ENCODE measurements around the gene TPRA1. TPM values are rescaled to one million over a fixed set of nuclear protein-coding genes. Genes with fewer than 3 reads are reported as not detected.
A peak's percentile ranks its signal among the peaks of the same experiment; 100 is the strongest.

The TPRA1 gene
- total and polyA plus RNA-seq, 7 experiments from 2014 or later = 13.6 to 33.8 (median 24.5) TPM

DNA sequence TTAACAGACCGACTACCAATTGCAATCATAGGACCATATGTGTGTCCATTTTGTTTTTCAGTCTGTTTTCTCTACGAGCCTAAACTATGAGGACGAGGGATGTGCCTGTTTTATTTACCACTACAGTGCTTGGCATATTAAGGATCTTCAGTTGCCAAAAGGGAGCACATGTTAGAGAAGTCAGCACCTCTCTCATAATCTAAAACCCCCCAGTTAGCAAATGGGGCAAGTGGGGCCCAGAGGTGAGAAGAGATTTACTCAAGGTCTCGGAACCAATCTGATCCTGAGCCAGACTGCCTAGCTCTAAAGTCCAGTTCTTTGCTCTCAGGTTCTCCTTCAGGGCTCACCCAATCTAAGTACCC lies 37.9 kb upstream of the TPRA1 start:
- no peak overlapping the region for H3K4me3 ChIP-seq (ENCODE audit: low read length)
- Mint-ChIP-seq H3K36me3 (peaks cover 0 to 11% (median 0%) of the 10 kb centered on the region in 5 donors), H3K27me3 (peaks cover 7 to 60% (median 29%) of the 10 kb centered on the region in 5 donors), H3K27ac (peak overlapping the region in 6 of 9 donors; percentile 9 to 79 (median 73)), H3K9me3 (no peaks in the 10 kb centered on the region), H3K4me1 (peaks cover 11 to 37% (median 27%) of the 10 kb centered on the region in 7 donors), H3K4me3 (peak overlapping the region; percentile 76 to 99 (median 87))
- H3K9me3 ChIP-seq (ENCODE audit: control insufficient read depth in 2 of 3, low read length in 3 of 3) = no peaks in the 10 kb centered on the region
- ATAC-seq = no peak
- no peaks in the 10 kb centered on the region for H3K36me3 ChIP-seq (ENCODE audit: control insufficient read depth in 2 of 3, insufficient read depth in 3 of 3, low read length in 3 of 3)
- POLR2A ChIA-PET = interaction anchor here (2.3 kb wide), 1 partner anchor 30 kb away, joined by 16 read pairs; the partner anchor contains the start of gene MCM2
- H3K27me3 ChIP-seq (ENCODE audit: control insufficient read depth in 2 of 2, insufficient read depth in 2 of 2, low read length in 2 of 2) = peaks cover 0 to 3% of the 10 kb centered on the region in 2 donors
- no peak overlapping the region for H3K27ac ChIP-seq (ENCODE audit: low read depth, low read length)
- H3K4me1 ChIP-seq (ENCODE audit: control insufficient read depth in 2 of 2, insufficient read depth in 2 of 2, low read length in 2 of 2) = peaks cover 10 to 15% of the 10 kb centered on the region in 2 donors
- intact Hi-C loops (cut with micrococcal nuclease) = loop anchor here in 1 of 2 donors (2.0 kb wide), 2 partner anchors 30 to 44 kb away; partner anchors contain the start of genes ABTB1 and MCM2
- DNase-seq = peak in 1 of 9 donors; percentile 4
- CTCF ChIA-PET = no interaction called here

DNA sequence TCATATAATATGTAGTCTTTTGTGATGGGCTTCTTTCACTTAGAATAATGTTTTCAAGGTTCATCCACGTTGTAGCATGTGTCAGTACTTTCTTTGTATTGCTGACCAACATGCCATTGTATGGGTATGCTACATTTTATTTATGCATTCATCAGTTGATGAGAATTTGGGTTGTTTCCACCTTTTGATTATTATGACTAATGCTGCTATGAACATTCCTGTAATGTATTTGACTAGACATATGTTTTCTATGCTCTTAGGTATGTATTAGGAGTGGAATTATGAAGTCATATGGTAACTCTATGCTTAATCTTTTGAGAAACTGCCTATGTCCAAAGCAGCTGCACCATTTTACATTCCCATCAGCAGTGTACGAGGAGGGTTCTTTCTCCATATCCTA lies 35.3 kb upstream of the TPRA1 start:
- DNase-seq = no peak
- no peak for ATAC-seq
- intact Hi-C loops (cut with micrococcal nuclease) = no loop called here
- H3K36me3 Mint-ChIP-seq = peaks cover 0 to 27% (median 1%) of the 10 kb centered on the region in 5 donors
- no peak overlapping the region for H3K4me3 Mint-ChIP-seq
- H3K9me3 Mint-ChIP-seq = no peaks in the 10 kb centered on the region
- ChIA-PET CTCF (interaction anchor here (0.7 kb wide), 1 partner anchor 26 kb away, joined by 3 read pairs; no protein-coding TSS in a partner anchor), POLR2A (no interaction called here)
- peaks cover 0 to 43% (median 15%) of the 10 kb centered on the region in 5 donors for H3K27me3 Mint-ChIP-seq
- H3K9me3 ChIP-seq (ENCODE audit: control insufficient read depth in 2 of 3, low read length in 3 of 3) = no peaks in the 10 kb centered on the region
- peaks cover 0 to 11% (median 0%) of the 10 kb centered on the region in 3 experiments for H3K36me3 ChIP-seq (ENCODE audit: control insufficient read depth in 2 of 3, insufficient read depth in 3 of 3, low read length in 3 of 3)
- peak overlapping the region in 1 of 9 donors; percentile 43 for H3K27ac Mint-ChIP-seq
- H3K4me1 ChIP-seq (ENCODE audit: control insufficient read depth in 2 of 2, insufficient read depth in 2 of 2, low read length in 2 of 2) = peaks cover 5 to 15% of the 10 kb centered on the region in 2 donors
- no peak overlapping the region for H3K27ac ChIP-seq (ENCODE audit: low read depth, low read length)
- H3K4me3 ChIP-seq (ENCODE audit: low read length) = no peak overlapping the region
- no peaks in the 10 kb centered on the region for H3K27me3 ChIP-seq (ENCODE audit: control insufficient read depth in 2 of 2, insufficient read depth in 2 of 2, low read length in 2 of 2)
- peaks cover 11 to 33% (median 19%) of the 10 kb centered on the region in 7 donors for H3K4me1 Mint-ChIP-seq

DNA sequence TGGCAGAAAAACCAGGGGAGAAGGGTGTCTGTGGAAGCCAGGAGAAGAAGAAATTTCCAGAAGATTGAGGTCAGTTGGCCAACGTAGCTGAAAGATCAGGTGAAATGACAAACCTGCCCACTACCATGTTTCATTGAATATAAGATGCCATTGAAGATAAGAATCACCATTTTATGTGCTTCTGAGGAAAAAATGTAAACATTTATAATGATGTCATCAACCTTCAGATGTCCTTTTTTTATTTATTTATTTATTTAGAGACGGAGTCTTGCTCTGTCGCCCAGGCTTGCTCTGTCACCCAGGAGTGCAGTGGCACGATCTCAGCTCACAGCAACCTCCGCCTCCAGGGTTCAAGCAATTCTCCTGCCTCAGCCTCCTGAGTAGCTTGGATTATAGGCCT lies 33.5 kb upstream of the TPRA1 start:
- H3K27me3 Mint-ChIP-seq = peaks cover 0 to 29% (median 7%) of the 10 kb centered on the region in 5 donors
- H3K27ac Mint-ChIP-seq = no peak overlapping the region
- DNase-seq = no peak
- H3K27ac ChIP-seq (ENCODE audit: low read depth, low read length) = no peak overlapping the region
- no peaks in the 10 kb centered on the region for H3K9me3 Mint-ChIP-seq
- peaks cover 0 to 18% (median 0%) of the 10 kb centered on the region in 3 experiments for H3K36me3 ChIP-seq (ENCODE audit: control insufficient read depth in 2 of 3, insufficient read depth in 3 of 3, low read length in 3 of 3)
- ATAC-seq = no peak
- peaks cover 0 to 6% of the 10 kb centered on the region in 2 donors for H3K4me1 ChIP-seq (ENCODE audit: control insufficient read depth in 2 of 2, insufficient read depth in 2 of 2, low read length in 2 of 2)
- ChIA-PET POLR2A (no interaction called here), CTCF (no interaction called here)
- H3K27me3 ChIP-seq (ENCODE audit: control insufficient read depth in 2 of 2, insufficient read depth in 2 of 2, low read length in 2 of 2) = no peaks in the 10 kb centered on the region
- no peaks in the 10 kb centered on the region for H3K9me3 ChIP-seq (ENCODE audit: control insufficient read depth in 2 of 3, low read length in 3 of 3)
- peaks cover 0 to 23% (median 5%) of the 10 kb centered on the region in 5 donors for H3K36me3 Mint-ChIP-seq
- peaks cover 2 to 19% (median 5%) of the 10 kb centered on the region in 7 donors for H3K4me1 Mint-ChIP-seq
- no peak overlapping the region for H3K4me3 ChIP-seq (ENCODE audit: low read length)
- H3K4me3 Mint-ChIP-seq = no peak overlapping the region
- intact Hi-C loops (cut with micrococcal nuclease) = no loop called here

DNA sequence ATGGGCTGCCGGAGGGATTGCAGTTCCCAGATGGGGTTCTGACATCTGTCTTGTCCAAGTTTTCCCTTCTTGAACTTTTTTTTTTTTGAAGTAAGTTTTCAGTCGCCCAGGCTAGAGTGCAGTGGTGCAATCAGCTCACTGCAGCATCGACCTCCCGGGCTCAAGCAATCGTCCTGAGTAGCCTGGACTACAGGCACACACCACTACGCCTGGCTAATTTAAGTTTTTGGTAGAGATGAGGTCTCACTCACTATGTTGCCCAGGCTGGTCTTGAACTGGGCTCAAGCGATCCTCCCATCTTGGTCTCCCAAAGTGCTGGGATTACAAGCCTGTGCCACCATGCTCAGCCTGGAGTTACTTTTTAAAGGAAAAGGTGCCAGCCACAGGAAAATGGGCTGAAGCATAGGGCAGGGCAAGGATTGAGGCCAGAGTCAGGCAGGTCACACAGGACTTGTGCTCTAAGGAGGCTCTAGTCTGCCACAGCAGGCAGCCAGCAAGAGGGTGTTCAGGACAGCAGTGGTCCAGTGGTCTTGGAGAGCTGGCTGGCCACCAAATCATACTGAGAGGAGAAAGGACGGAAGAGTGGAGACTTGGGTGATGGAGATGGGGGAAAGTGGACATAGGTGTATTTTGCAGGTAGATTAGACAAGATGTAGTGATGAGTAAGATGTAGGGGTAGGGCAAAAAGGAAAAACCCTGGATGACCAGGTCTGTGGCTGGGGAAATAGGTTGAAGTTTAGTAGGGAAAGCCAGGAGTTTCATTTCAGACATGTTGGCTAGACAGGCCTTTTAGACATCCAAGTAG lies 32.4 kb upstream of the TPRA1 start:
- peaks cover 0 to 29% (median 0%) of the 10 kb centered on the region in 3 experiments for H3K36me3 ChIP-seq (ENCODE audit: control insufficient read depth in 2 of 3, insufficient read depth in 3 of 3, low read length in 3 of 3)
- Mint-ChIP-seq H3K4me1 (peaks cover 0 to 14% (median 4%) of the 10 kb centered on the region in 7 donors), H3K9me3 (no peaks in the 10 kb centered on the region), H3K36me3 (peaks cover 0 to 31% (median 13%) of the 10 kb centered on the region in 5 donors), H3K4me3 (no peak overlapping the region), H3K27ac (peak overlapping the region in 1 of 9 donors; percentile 45), H3K27me3 (peaks cover 0 to 21% (median under 1%) of the 10 kb centered on the region in 5 donors)
- H3K27me3 ChIP-seq (ENCODE audit: control insufficient read depth in 2 of 2, insufficient read depth in 2 of 2, low read length in 2 of 2) = no peaks in the 10 kb centered on the region
- intact Hi-C loops (cut with micrococcal nuclease) = no loop called here
- no peak overlapping the region for H3K27ac ChIP-seq (ENCODE audit: low read depth, low read length)
- H3K4me3 ChIP-seq (ENCODE audit: low read length) = no peak overlapping the region
- H3K4me1 ChIP-seq (ENCODE audit: control insufficient read depth in 2 of 2, insufficient read depth in 2 of 2, low read length in 2 of 2) = peaks cover 0 to 6% of the 10 kb centered on the region in 2 donors
- CTCF ChIA-PET = no interaction called here
- H3K9me3 ChIP-seq (ENCODE audit: control insufficient read depth in 2 of 3, low read length in 3 of 3) = no peaks in the 10 kb centered on the region
- POLR2A ChIA-PET = no interaction called here
- no peak for DNase-seq
- ATAC-seq = no peak

GRCh38 chr3:127622031-127622430 lies 31.5 kb upstream of the TPRA1 start:
- H3K4me3 Mint-ChIP-seq = no peak overlapping the region
- no peak for ATAC-seq
- no peaks in the 10 kb centered on the region for H3K9me3 Mint-ChIP-seq
- Histone ChIP-seq H3K36me3 (ENCODE audit: control insufficient read depth in 2 of 3, insufficient read depth in 3 of 3, low read length in 3 of 3) (peaks cover 0 to 38% (median 0%) of the 10 kb centered on the region in 3 experiments), H3K9me3 (ENCODE audit: control insufficient read depth in 2 of 3, low read length in 3 of 3) (no peaks in the 10 kb centered on the region), H3K4me1 (ENCODE audit: control insufficient read depth in 2 of 2, insufficient read depth in 2 of 2, low read length in 2 of 2) (peaks cover 0 to 2% of the 10 kb centered on the region in 2 donors), H3K27ac (ENCODE audit: low read depth, low read length) (no peak overlapping the region), H3K27me3 (ENCODE audit: control insufficient read depth in 2 of 2, insufficient read depth in 2 of 2, low read length in 2 of 2) (no peaks in the 10 kb centered on the region), H3K4me3 (ENCODE audit: low read length) (no peak overlapping the region)
- H3K36me3 Mint-ChIP-seq = peaks cover 0 to 39% (median 18%) of the 10 kb centered on the region in 5 donors
- POLR2A ChIA-PET = no interaction called here
- H3K4me1 Mint-ChIP-seq = peaks cover 0 to 9% (median under 1%) of the 10 kb centered on the region in 7 donors
- intact Hi-C loops (cut with micrococcal nuclease) = no loop called here
- DNase-seq = no peak
- no peak overlapping the region for H3K27ac Mint-ChIP-seq
- H3K27me3 Mint-ChIP-seq = peaks cover 0 to 12% (median 0%) of the 10 kb centered on the region in 5 donors
- CTCF ChIA-PET = no interaction called here

GRCh38 chr3:127620637-127621375 lies 30.3 kb upstream of the TPRA1 start:
- peak overlapping the region in 1 of 9 donors; percentile 19 for H3K27ac Mint-ChIP-seq
- H3K36me3 Mint-ChIP-seq = peaks cover 3 to 46% (median 28%) of the 10 kb centered on the region in 5 donors
- DNase-seq (no peak), ATAC-seq (no peak)
- H3K4me1 Mint-ChIP-seq = peaks cover 0 to 7% (median 0%) of the 10 kb centered on the region in 7 donors
- Histone ChIP-seq H3K27me3 (ENCODE audit: control insufficient read depth in 2 of 2, insufficient read depth in 2 of 2, low read length in 2 of 2) (no peaks in the 10 kb centered on the region), H3K27ac (ENCODE audit: low read depth, low read length) (no peak overlapping the region), H3K36me3 (ENCODE audit: control insufficient read depth in 2 of 3, insufficient read depth in 3 of 3, low read length in 3 of 3) (peaks cover 0 to 48% (median 0%) of the 10 kb centered on the region in 3 experiments), H3K4me3 (ENCODE audit: low read length) (no peak overlapping the region), H3K9me3 (ENCODE audit: control insufficient read depth in 2 of 3, low read length in 3 of 3) (no peaks in the 10 kb centered on the region), H3K4me1 (ENCODE audit: control insufficient read depth in 2 of 2, insufficient read depth in 2 of 2, low read length in 2 of 2) (no peaks in the 10 kb centered on the region)
- CTCF ChIA-PET = no interaction called here
- H3K4me3 Mint-ChIP-seq = no peak overlapping the region
- POLR2A ChIA-PET = interaction anchor here (1.2 kb wide), 1 partner anchor 23 kb away, joined by 3 read pairs; the partner anchor contains the start of gene MCM2
- no peaks in the 10 kb centered on the region for H3K27me3 Mint-ChIP-seq
- intact Hi-C loops (cut with micrococcal nuclease) = no loop called here
- H3K9me3 Mint-ChIP-seq = no peaks in the 10 kb centered on the region

Data from naive thymus-derived CD4-positive, alpha-beta T cell (primary cell).